GM19397 (cell line): Measurements from ENCODE around the gene RPS6KC1.
"Not testable (repeated sequence)": the region's sequence is repeated elsewhere in the genome, so short reads cannot be mapped to it uniquely, and the experiment has no call there.

ENCODE experiments used
- ATAC-seq: cut with Tn5 transposase; IDR thresholded peaks from one replicate; pipeline ENCODE4 v1.9.1; 2021; ENCODE audit warnings: mild to moderate bottlenecking, moderate library complexity; ENCODE audit not compliant: unreplicated experiment

RPS6KC1 gene

GRCh38 chr1:213275293-213275692 lies 224.3 kb downstream of the RPS6KC1 start:
- no peak for ATAC-seq

GRCh38 chr1:213276236-213276635 lies 225.2 kb downstream of the RPS6KC1 start:
- no peak for ATAC-seq

- ATAC-seq: no peak
Measured at GRCh38 chr1:213277036-213277435, 226.0 kb downstream of the RPS6KC1 start.

GRCh38 chr1:213279410-213279809 lies 228.4 kb downstream of the RPS6KC1 start:
- ATAC-seq: no peak

- no peak for ATAC-seq
Measured at GRCh38 chr1:213281640-213282301, 230.7 kb downstream of the RPS6KC1 start.

GRCh38 chr1:213284626-213285025 lies 233.6 kb downstream of the RPS6KC1 start:
- no peak for ATAC-seq

- no peak for ATAC-seq
Measured at GRCh38 chr1:213286235-213286634, 235.2 kb downstream of the RPS6KC1 start.

- no peak for ATAC-seq
Measured at GRCh38 chr1:213287987-213288386, 236.9 kb downstream of the RPS6KC1 start.

- no peak for ATAC-seq
Measured at GRCh38 chr1:213291526-213291925, 240.5 kb downstream of the RPS6KC1 start.

- no peak for ATAC-seq
Measured at GRCh38 chr1:213292614-213293013, 241.6 kb downstream of the RPS6KC1 start.

GRCh38 chr1:213295860-213296259 lies 244.8 kb downstream of the RPS6KC1 start:
- ATAC-seq: no peak

GRCh38 chr1:213296558-213296957 lies 245.5 kb downstream of the RPS6KC1 start:
- ATAC-seq: no peak

- ATAC-seq: no peak
Measured at GRCh38 chr1:213297021-213297420, 246.0 kb downstream of the RPS6KC1 start.

- no peak for ATAC-seq
Measured at GRCh38 chr1:213300433-213300832, 249.4 kb downstream of the RPS6KC1 start.

GRCh38 chr1:213301524-213301923 lies 250.5 kb downstream of the RPS6KC1 start:
- not testable (repeated sequence) for ATAC-seq

GRCh38 chr1:213303286-213303685 lies 252.2 kb downstream of the RPS6KC1 start:
- ATAC-seq: no peak

- no peak for ATAC-seq
Measured at GRCh38 chr1:213315571-213315970, 264.5 kb downstream of the RPS6KC1 start.

GRCh38 chr1:213318458-213318857 lies 267.4 kb downstream of the RPS6KC1 start:
- not testable (repeated sequence) for ATAC-seq

- no peak for ATAC-seq
Measured at GRCh38 chr1:213320191-213320870, 269.3 kb downstream of the RPS6KC1 start.
